ENCODE data around the gene MDM4.
A peak's percentile ranks its signal among the peaks of the same experiment; 100 is the strongest.

Gene MDM4

DNA sequence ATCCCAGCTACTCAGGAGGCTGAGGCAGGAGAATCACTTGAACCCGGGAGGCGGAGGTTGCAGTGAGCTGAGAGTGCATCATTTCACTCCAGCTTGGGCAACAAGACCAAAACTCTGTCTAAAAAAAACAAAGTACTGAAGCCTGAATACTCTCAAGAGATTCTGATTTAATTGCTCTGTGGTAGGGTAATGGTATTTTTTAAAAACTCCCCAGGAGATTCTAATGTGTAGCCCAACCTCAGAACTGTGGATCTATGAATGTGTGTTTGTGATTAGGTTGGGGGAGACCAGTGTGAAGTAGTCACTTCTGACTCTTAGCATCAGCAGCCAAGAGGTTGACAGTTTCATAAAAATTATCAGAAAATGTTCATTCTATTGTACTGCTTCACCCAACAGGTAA, 43.5 kb upstream of the MDM4 start:
- TF ChIP-seq, protein P1, sequence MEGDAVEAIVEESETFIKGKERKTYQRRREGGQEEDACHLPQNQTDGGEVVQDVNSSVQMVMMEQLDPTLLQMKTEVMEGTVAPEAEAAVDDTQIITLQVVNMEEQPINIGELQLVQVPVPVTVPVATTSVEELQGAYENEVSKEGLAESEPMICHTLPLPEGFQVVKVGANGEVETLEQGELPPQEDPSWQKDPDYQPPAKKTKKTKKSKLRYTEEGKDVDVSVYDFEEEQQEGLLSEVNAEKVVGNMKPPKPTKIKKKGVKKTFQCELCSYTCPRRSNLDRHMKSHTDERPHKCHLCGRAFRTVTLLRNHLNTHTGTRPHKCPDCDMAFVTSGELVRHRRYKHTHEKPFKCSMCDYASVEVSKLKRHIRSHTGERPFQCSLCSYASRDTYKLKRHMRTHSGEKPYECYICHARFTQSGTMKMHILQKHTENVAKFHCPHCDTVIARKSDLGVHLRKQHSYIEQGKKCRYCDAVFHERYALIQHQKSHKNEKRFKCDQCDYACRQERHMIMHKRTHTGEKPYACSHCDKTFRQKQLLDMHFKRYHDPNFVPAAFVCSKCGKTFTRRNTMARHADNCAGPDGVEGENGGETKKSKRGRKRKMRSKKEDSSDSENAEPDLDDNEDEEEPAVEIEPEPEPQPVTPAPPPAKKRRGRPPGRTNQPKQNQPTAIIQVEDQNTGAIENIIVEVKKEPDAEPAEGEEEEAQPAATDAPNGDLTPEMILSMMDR (IDR thresholded peaks at IDR 0.05; ENCODE audit: insufficient read depth, missing control alignments): no peak
- FAIRE-seq (no peak), DNase-seq (ENCODE audit: insufficient read length, low spot score) (no peak)

DNA sequence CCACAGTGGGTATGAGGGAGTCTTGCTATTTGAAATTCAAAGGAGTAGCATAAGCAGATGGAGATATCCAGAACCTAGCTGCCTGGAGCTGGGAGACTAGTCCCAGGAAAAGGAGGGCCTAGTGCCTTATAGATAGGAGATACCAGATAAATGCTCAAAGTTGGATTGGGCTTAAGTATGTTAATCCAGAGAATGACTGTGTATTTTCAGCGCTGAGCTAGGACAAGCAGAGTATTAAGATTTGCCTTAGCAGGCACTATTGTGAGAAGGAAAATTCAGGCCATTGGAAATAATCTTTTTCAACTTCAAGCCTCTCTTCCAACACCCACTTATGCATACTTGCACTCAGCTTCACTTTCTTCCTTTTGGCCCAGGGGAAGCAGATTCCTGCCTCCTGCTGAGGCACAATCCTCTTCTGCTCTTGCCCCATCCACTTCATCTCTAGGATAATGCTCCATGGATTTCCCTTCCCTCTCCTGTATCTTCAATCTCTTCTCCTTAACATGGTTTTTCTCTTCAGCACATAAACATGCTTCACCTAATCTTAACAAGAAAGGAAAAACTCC, 42.7 kb upstream of the MDM4 start:
- TF ChIP-seq, protein P1 (IDR thresholded peaks at IDR 0.05; ENCODE audit: insufficient read depth, missing control alignments): no peak
- FAIRE-seq (no peak), DNase-seq (ENCODE audit: insufficient read length, low spot score) (no peak)

DNA sequence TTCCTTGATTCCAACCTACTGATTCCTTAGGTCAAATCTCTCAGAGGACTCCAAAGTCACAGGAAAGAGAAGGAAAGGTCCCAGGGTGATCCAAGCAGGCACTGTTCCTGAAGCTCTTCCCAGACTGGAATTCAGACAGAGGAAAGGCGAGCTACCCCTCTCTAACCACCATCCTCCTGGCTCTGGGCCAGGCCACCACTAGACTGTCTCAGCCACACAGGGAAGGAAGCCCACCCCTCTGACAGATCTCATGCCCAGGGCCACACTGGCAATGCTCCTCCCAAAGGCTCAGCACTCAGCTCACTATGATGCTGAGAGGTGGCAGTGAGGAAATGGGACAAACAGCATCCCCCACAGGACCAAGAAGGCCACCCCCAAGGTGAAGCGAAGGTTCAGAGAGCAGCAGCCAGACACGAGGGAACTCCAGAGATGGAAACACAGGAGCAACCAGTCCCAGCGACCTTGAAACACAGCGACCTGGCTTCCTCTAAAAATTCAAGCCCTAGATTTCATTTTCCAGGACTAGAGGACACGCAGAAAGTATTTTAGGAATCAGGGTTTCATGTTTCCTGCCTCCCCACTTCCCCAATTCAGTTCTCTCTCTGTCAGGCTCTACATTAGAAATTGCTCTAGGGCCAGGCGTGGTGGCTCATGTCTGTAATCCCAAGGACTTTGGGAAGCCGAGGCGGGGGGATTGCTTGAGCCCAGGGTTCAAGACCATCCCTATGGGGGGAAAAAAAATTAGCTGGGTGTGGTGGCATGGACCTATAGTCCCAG, 40.4 kb upstream of the MDM4 start:
- TF ChIP-seq, protein P1 (IDR thresholded peaks at IDR 0.05; ENCODE audit: insufficient read depth, missing control alignments): no peak
- FAIRE-seq: no peak
- no peak for DNase-seq (ENCODE audit: insufficient read length, low spot score)

DNA sequence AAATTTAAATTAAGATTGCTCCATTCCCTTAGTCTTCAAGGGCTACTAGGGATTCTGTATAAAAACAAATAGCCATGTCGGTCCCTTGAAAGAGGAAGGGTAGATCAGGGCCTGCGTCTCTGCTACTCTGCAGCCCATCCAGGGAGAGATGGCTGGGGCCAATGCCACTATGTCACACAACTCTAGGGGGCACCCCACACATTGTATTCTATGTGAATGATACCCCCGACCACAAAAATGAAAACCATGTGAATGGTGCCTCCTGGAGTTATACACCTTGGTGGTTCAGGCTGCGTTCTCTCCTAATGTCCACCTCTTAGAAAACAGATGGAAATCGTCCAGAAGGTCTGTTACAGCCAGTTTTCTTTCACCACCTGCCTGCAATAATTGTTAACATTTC, 39.6 kb upstream of the MDM4 start:
- FAIRE-seq: no peak
- TF ChIP-seq, protein P1 (IDR thresholded peaks at IDR 0.05; ENCODE audit: insufficient read depth, missing control alignments): peak; percentile 26
- no peak for DNase-seq (ENCODE audit: insufficient read length, low spot score)

DNA sequence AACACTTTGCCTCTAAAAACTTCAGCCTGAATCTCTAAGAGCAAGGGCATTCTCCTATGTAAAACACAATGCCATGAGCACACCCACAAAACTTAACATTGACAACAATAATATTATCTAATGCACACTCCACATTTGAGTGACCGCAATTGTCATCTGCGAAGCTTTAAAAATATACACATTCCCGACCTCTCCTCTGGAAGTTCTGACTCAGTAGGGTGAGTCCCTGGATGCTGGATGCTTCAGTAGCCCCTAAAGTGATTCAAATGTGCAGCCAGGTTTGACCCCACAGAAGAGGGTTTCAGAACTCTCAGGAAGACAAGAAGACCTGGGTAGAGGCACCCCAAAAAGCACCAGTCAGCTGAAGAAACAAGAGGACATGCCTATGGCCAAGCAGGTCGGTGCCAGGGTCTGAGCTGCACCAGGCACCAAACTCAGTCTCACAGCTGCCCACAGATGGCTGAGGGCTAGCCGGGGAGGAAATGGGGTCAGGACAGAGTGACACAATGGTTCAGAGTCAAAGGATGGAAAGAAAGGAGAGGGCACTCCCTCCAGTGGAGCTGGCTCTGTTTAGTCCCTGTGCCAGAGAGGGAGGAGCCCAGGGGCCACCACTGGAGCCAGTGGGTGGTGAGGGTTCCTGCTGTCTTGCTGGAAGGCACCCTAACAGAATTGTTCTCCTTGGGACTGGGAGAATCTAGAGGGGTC, 39.0 kb upstream of the MDM4 start:
- FAIRE-seq: no peak
- no peak for DNase-seq (ENCODE audit: insufficient read length, low spot score)
- TF ChIP-seq, protein P1 (IDR thresholded peaks at IDR 0.05; ENCODE audit: insufficient read depth, missing control alignments): no peak

DNA sequence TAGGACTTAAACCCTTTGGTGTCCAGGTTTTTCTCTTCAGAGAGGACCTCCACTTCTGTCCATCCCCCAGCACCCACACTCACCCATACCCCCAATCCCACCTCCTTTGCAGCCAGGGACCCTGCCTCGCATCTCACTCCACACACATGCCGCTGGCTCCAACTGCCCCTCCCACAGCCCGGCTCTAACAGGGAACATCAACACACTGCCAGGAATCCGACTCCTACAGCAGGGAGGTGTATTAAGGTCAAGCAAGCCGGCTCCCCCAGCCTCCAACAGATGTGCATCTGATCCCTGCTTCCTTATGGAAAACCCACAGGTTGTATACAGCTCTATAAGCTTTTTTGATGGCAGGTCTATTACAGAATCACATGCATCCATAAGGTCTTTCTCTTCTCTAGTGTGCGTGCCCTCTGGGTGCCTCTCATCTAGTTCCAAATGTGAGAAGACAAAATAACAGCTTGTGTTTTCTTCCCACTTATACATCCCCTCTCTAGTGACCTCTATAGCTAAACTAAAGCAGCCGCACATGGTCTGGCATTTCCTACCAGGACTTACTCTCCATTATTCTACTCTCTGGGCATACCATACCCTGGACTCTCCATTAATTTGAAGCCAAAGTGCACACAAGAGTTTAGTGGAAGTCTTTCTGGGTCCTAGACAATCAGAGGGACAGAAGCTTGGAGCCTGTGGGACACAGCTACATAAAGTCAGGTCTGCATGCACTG, 37.9 kb upstream of the MDM4 start:
- TF ChIP-seq, protein P1 (IDR thresholded peaks at IDR 0.05; ENCODE audit: insufficient read depth, missing control alignments): no peak
- DNase-seq (ENCODE audit: insufficient read length, low spot score): no peak
- FAIRE-seq: no peak

Data from D721Med (cell line).